ENCODE data around the gene EFNA5.

EFNA5 gene

GRCh38 chr5:107607671-107608345 is 62.9 kb downstream of the EFNA5 start:
- no peak for TF ChIP-seq CTCF (IDR thresholded peaks at IDR 0.05; ENCODE audit: low read depth, low read length, missing control alignments)

GRCh38 chr5:107607196-107607595 is 63.5 kb downstream of the EFNA5 start:
- DNase-seq (ENCODE audit: extremely low read depth, low read depth) = no peak
- H3K4me3 ChIP-seq (replicated peaks; ENCODE audit: low read depth, low read length) = no peak overlapping the region
- TF ChIP-seq CTCF (IDR thresholded peaks at IDR 0.05; ENCODE audit: low read depth, low read length, missing control alignments) = no peak

More at GRCh38 chr5:107607671-107608345, 62.9 kb downstream of the EFNA5 start:
- no peak for DNase-seq (ENCODE audit: extremely low read depth, low read depth)
- no peak overlapping the region for H3K4me3 ChIP-seq (replicated peaks; ENCODE audit: low read depth, low read length)

DNA sequence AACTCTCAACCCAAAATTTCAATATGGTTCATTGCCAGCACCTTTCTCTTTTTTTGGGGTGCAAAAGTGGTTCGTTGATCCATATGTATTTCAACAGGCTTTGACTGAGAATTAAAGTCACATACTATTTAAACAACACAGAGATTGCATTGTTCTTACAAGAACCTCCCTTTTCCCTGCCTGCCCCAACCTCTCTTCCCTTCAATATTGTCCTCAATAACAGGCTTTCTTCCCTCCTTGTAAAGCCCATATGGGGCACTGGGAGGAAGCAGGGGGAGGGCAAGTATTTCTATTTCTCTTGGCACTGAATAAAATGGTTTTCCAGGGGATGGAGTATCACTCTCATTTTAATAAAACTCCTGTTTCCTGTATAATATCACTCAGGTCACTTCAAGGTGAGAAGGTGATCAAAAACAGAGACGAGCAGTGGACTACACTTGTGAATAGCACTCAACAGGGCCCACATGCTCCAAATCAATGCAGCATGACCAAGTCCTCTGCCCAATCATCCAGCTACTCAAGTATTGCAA is 65.1 kb downstream of the EFNA5 start:
- DNase-seq (ENCODE audit: extremely low read depth, low read depth) = no peak
- no peak overlapping the region for H3K4me3 ChIP-seq (replicated peaks; ENCODE audit: low read depth, low read length)
- TF ChIP-seq CTCF (IDR thresholded peaks at IDR 0.05; ENCODE audit: low read depth, low read length, missing control alignments) = no peak

GRCh38 chr5:107604990-107605389 is 65.7 kb downstream of the EFNA5 start:
- TF ChIP-seq CTCF (IDR thresholded peaks at IDR 0.05; ENCODE audit: low read depth, low read length, missing control alignments) = no peak
- H3K4me3 ChIP-seq (replicated peaks; ENCODE audit: low read depth, low read length) = no peak overlapping the region
- DNase-seq (ENCODE audit: extremely low read depth, low read depth) = peak; percentile 63

DNA sequence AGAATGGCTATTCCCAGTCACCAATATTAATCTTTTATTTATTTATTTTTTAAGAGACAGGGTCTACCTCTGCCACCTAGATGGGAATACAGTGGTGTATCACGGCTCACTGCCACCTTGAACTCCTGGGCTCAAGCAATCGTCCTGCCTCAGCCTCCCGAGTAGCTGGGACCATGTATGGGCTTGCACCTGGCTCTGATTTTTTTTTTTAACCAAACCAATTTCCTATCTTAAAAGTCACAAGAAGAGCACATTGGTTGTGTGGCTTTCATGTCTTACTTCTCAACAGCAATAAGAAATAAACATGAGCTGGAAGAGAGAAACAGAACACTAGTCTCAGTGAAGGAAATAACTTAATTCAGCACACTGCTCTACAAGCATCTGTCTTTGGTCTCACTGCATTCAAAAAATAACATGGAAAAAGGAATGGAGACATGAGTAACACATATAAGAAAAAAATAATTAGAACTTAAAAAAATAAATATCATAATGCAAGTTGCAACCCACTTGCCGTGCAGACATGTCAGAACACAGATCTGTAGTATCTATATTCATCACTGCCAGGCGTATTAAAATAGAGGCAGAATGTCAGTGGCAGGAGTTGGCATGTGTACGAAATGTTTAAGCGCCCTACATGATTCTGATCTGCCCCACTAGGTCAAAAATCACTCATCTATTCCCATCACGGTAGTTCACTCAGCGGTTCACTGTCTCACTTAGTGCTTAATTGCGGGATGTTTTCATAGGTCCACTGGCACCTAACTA is 66.4 kb downstream of the EFNA5 start:
- no peak for TF ChIP-seq CTCF (IDR thresholded peaks at IDR 0.05; ENCODE audit: low read depth, low read length, missing control alignments)
- H3K4me3 ChIP-seq (replicated peaks; ENCODE audit: low read depth, low read length) = no peak overlapping the region
- DNase-seq (ENCODE audit: extremely low read depth, low read depth) = no peak

GRCh38 chr5:107603349-107603748 is 67.4 kb downstream of the EFNA5 start:
- no peak for DNase-seq (ENCODE audit: extremely low read depth, low read depth)
- no peak for TF ChIP-seq CTCF (IDR thresholded peaks at IDR 0.05; ENCODE audit: low read depth, low read length, missing control alignments)
- no peak overlapping the region for H3K4me3 ChIP-seq (replicated peaks; ENCODE audit: low read depth, low read length)
